Activated CD4-positive, alpha-beta memory T cell treated with anti-CD3 and anti-CD28 coated beads for 36 hours (primary cell): ENCODE data around the gene PAM16. TPM values are rescaled to one million over a fixed set of nuclear protein-coding genes. Genes with fewer than 3 reads are reported as not detected.

Experiments used
- CTCF ChIA-PET: fragments of 350-600 bp; sonication (Branson Sonifier 250); formaldehyde crosslinking; loops from one replicate; lab custom pipeline; 2021; ENCODE audit warnings: antibody characterized with exemption, inconsistent platforms; lab: Charles Lee
- POLR2A ChIA-PET: fragments of 350-600 bp; sonication (Branson Sonifier 250); formaldehyde crosslinking; loops from one replicate; lab custom pipeline; 2021; ENCODE audit warnings: antibody characterized with exemption; lab: Charles Lee
- DNase-seq: peaks from one replicate; pipeline ENCODE4 v3.0.0-alpha.2; 2020
- H3K27ac Mint-ChIP-seq: one replicate; pipeline ENCODE4 v1.8.0; 2021; ENCODE audit warnings: mixed read lengths
- H3K27me3 Mint-ChIP-seq: one replicate; pipeline ENCODE4 v1.8.0; 2021; ENCODE audit warnings: mixed read lengths
- H3K36me3 Mint-ChIP-seq: one replicate; pipeline ENCODE4 v1.8.0; 2021; ENCODE audit warnings: mixed read lengths
- H3K4me1 Mint-ChIP-seq: one replicate; pipeline ENCODE4 v1.8.0; 2021; ENCODE audit warnings: low read depth, mixed read lengths
- H3K4me3 Mint-ChIP-seq: one replicate; pipeline ENCODE4 v1.8.0; 2021; ENCODE audit warnings: mild to moderate bottlenecking, mixed read lengths
- H3K9me3 Mint-ChIP-seq: one replicate; pipeline ENCODE4 v1.8.0; 2021; ENCODE audit warnings: mixed read lengths
- intact Hi-C: fragments of 100-400 bp; cut with micrococcal nuclease; formaldehyde crosslinking; loops from one replicate; pipeline ENCODE4 v1.15.1; 2023
- total RNA-seq, 2 experiments: library from RNA; stranded (reverse); gene quantifications; one replicate each; pipeline ENCODE4 v1.2.3, GENCODE V29; 2021

Gene PAM16
- total RNA-seq, 2 experiments from 2014 or later, result 52.8 to 63.4 TPM

DNA sequence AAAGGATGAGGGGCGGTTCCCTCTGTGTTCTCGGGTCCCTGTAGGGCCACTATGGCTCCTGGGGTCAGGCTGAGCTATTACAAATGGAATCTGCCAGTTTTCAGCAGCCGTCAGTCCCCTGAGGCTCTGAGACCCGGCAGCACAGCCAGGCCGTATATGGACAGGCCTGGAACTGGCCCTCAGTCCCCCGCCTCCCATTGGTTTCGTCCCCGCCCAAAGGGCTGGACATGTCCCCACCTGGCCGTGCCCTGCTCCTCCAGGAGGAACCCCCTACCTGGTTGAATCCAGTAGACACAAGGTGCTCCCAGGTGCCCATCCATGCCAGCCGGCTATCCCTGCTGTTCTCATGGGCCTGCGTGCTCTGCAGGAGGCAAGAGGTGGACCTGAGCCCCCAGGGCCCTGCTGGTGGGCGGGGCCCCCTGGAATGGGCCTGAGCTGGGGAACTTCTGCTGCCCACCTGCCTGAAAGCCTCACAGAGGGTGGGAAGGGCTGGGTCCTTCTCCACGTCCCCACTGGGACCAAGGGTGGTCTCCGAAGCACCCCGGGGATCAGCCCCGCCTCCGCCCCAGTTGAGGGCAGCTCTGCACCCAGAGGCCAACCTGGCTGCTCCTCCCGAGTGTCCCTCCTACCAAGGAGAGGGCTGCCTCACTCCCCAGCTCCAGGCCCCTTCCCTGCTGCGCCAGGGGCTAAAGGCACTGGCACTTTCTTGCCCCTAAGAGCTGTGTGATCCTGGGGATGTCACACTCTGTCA is 37.3 kb upstream of the PAM16 start:
- Mint-ChIP-seq H3K36me3 (peaks cover 5% of the 10 kb centered on the region), H3K27me3 (no peaks in the 10 kb centered on the region), H3K27ac (no peak overlapping the region), H3K9me3 (no peaks in the 10 kb centered on the region), H3K4me1 (no peaks in the 10 kb centered on the region), H3K4me3 (no peak overlapping the region)
- CTCF ChIA-PET, result interaction anchor here (3.2 kb wide), 1 partner anchor 15 kb away, joined by 15 read pairs; no protein-coding TSS in a partner anchor
- POLR2A ChIA-PET, result no interaction called here
- DNase-seq, result no peak
- intact Hi-C loops, result no loop called here

DNA sequence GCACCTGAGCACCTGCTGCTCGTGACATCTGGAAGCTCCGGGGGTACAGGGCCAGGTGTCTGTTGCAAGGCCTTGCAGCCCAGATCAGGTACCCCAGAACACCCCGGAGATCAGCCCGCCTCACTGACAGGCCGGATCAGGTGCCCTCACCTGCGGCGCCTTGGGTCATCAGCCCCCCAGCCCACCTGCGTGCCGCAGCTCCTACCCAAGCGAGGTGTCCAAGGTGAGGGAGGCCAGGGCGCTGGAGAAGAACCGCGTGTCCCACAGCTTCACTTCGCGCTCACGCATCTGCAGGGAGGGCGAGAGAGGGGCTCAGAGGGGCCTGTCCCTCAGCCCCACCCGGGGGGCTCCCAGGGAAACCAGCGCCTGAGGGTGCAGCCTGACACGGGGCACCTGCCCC is 36.7 kb upstream of the PAM16 start:
- Mint-ChIP-seq H3K4me1 (no peaks in the 10 kb centered on the region), H3K4me3 (no peak overlapping the region), H3K9me3 (no peaks in the 10 kb centered on the region), H3K27ac (no peak overlapping the region), H3K36me3 (peaks cover 5% of the 10 kb centered on the region), H3K27me3 (no peaks in the 10 kb centered on the region)
- ChIA-PET POLR2A (no interaction called here), CTCF (no interaction called here)
- no peak for DNase-seq
- intact Hi-C loops, result no loop called here

DNA sequence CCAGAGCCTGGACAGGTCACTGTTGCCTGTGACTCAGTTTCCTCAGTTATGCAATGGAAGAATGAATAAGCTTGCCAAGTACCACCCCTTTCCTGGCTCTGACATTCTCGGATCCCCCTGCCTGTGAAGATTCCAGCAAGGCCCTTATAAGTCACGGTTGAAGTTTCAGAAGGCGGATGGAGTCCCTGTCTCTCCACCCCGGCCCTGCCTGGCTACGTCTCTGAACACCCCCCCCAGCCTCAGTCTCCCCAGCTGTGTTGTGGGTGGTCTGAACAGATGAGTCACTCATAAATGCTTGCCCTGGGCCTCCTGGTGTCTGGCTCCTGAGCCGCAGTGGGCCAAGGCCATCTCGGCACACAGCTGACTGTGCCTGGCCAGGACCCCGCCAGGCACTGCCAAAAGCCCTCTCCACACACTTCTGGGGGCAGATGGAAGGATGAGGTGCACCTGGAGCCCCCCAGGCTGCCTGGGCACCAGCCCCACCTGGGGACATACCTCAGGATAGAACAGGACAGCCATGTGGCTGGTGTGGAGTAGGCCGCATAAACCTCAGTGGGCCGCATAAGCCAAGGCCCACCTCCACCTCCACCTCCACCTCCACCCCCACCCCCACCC is 35.9 kb upstream of the PAM16 start:
- H3K9me3 Mint-ChIP-seq, result no peaks in the 10 kb centered on the region
- no peaks in the 10 kb centered on the region for H3K4me1 Mint-ChIP-seq
- H3K4me3 Mint-ChIP-seq, result no peak overlapping the region
- ChIA-PET CTCF (no interaction called here), POLR2A (no interaction called here)
- intact Hi-C loops, result no loop called here
- no peak overlapping the region for H3K27ac Mint-ChIP-seq
- H3K27me3 Mint-ChIP-seq, result no peaks in the 10 kb centered on the region
- no peak for DNase-seq
- peaks cover 5% of the 10 kb centered on the region for H3K36me3 Mint-ChIP-seq

DNA sequence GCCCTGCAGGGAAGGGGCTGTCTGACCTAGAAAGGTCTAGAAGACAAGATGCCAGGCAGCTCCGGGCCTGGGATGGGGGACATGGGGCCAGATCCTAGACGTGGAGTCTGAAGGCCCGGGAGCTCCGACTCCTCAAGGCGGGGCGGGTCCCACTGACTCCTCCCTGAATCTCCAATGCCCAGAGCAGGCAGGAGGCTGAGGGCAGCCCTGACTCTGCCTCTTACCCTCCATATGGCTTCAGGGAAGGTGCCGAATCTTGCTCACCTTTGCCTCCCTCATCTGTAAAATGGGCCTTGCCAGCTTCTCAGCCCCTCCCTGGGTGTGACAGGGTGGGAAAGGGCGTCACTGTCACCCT is 35.3 kb upstream of the PAM16 start:
- Mint-ChIP-seq H3K36me3 (peaks cover 5% of the 10 kb centered on the region), H3K27me3 (no peaks in the 10 kb centered on the region), H3K4me1 (peaks cover 2% of the 10 kb centered on the region), H3K9me3 (no peaks in the 10 kb centered on the region), H3K4me3 (no peak overlapping the region), H3K27ac (no peak overlapping the region)
- no peak for DNase-seq
- ChIA-PET CTCF (no interaction called here), POLR2A (interaction anchor here (0.7 kb wide), 1 partner anchor 11 kb away, joined by 3 read pairs; no protein-coding TSS in a partner anchor)
- intact Hi-C loops, result no loop called here

DNA sequence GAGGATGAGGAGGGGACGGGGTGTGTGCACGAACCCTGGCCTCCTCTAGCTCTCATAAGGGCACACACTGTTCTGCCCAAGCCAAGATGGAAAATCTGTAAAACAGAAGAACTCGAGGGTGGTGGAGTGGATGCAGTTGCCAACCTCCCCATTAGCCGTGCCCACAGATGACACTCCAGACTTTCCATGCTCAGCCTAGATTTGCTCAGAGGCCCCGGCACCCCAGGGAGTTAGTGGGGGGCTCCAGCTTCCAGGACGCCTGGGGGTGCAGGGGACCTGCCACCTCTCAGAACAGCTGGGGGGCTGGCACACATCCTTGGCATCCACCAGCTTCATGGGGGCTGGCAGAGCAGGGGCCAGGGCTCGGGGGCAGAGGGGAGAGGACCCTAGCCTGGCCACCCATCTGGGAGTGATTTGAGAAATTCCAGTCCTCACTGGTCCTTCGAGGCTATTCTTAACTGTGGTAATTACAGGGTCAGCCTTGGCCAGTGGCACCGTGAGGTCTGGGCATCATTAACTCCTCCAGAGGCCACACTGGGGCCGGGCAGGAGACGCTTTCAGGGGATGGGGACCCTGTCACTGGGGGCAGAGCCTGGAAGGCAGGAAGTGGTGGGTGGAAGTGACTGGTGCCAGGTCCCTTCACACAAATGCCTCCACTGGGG is 34.8 kb upstream of the PAM16 start:
- Mint-ChIP-seq H3K27ac (no peak overlapping the region), H3K27me3 (no peaks in the 10 kb centered on the region), H3K4me3 (no peak overlapping the region), H3K4me1 (peaks cover 2% of the 10 kb centered on the region), H3K9me3 (no peaks in the 10 kb centered on the region), H3K36me3 (peaks cover 5% of the 10 kb centered on the region)
- ChIA-PET CTCF (interaction anchor here (0.9 kb wide), 1 partner anchor 17 kb away, joined by 6 read pairs; no protein-coding TSS in a partner anchor), POLR2A (interaction anchor here (0.7 kb wide), 1 partner anchor 11 kb away, joined by 3 read pairs; no protein-coding TSS in a partner anchor)
- no peak for DNase-seq
- intact Hi-C loops, result no loop called here

DNA sequence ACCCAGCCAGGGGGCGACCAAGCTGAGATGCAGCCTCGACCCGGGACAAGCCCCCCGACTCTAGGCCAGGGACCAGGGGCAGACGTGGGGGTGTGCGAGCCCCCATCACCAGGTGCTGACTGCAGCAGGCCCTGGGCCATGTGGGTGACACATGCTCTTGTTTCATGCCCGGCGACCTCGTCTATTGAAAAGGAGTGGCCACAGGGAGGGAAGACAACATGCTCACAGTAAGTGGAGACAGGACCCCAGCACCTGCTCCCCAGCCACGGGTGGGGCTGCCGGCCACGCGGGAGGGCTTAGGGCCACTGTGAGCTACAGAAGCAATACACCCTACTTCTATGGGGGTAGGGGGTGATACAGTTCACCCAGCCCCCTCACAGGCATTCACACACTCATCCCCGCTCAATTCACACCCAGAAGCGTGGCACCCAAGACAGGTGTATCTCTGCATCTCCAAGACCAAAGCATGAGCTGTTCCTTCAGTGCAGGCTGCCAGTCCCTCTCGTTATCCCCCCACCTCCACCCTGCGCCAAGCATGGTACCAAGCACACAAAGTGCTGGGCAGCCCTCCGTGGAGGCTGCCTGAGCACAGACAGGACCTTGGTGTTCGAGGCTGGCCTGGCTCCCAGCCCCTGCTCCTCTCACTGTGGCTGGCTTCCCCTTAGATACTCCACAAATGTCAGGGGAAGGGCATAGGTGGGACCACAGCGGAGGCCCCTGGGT is 34.1 kb upstream of the PAM16 start:
- Mint-ChIP-seq H3K36me3 (peaks cover 7% of the 10 kb centered on the region), H3K4me3 (no peak overlapping the region), H3K9me3 (no peaks in the 10 kb centered on the region), H3K27ac (no peak overlapping the region), H3K4me1 (peaks cover 2% of the 10 kb centered on the region), H3K27me3 (no peaks in the 10 kb centered on the region)
- CTCF ChIA-PET, result interaction anchor here (0.9 kb wide), 1 partner anchor 17 kb away, joined by 6 read pairs; no protein-coding TSS in a partner anchor
- intact Hi-C loops, result no loop called here
- DNase-seq, result no peak
- POLR2A ChIA-PET, result no interaction called here

DNA sequence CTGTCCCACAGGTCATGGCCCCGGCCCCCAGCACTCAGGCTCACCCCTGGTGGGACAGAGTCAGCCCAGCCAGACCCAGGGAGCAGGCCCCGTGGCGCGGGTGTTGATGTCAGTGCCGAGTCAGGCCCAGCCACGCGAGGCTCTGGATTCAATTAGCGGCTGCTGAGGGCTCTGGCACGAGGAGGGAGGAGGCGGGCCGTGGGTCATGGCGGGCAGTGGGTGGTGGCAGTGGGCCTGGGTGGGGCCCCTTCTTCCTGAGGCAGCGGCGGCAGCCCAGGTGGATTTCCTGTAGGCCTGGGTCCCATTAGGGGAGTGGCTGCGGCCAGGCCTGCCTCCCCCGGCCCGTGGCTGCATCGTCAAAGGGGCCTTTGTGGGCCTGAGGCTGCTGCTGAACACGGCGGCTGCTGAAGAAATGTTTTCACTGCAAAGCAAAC is 33.4 kb upstream of the PAM16 start:
- no peak for DNase-seq
- Mint-ChIP-seq H3K9me3 (no peaks in the 10 kb centered on the region), H3K27me3 (no peaks in the 10 kb centered on the region), H3K36me3 (peaks cover 2% of the 10 kb centered on the region), H3K27ac (no peak overlapping the region), H3K4me3 (no peak overlapping the region), H3K4me1 (peaks cover 2% of the 10 kb centered on the region)
- CTCF ChIA-PET, result no interaction called here
- intact Hi-C loops, result no loop called here
- POLR2A ChIA-PET, result no interaction called here

DNA sequence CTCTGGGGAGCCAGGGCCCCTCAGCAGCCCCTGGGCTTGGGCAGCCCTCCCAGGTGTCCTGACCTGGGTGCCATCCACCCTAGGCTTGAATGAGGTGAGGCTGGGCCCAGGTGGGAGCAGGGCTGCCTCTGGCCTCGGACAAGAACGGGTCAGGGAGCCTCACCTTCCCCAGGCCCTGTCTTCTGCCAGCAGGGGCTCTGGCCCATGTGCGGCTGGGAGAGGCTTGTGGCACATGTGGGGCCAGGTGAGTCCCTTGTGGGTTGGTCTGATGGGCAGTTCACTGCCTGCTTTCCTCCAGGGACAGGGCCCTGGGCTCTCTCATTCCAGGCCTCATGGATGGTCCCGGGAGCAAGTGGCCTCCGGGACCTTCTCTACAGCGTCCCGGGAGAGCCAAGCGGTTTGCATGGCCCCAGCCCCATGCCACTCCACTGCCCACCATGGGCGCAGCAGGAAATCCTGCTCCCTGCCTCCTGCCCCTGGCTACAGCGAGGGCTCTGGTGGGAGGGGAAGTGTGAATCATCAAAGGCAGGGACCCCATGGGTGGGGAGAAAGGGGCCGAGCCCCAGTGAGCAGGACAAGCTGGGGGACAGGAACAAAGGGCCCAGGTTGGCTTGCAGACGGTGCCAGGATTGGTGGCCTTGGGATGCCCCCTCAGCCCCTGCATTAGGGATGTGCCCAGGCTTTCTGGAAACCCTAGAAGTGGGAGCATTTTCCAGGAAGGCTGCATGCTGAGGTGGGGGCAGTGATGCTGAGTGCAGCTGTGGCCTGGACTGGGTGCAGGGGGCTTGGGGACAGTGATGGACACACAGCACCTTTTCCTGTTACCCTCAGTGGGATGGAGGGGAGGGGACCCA is 32.7 kb upstream of the PAM16 start:
- POLR2A ChIA-PET, result no interaction called here
- DNase-seq, result no peak
- Mint-ChIP-seq H3K27me3 (no peaks in the 10 kb centered on the region), H3K27ac (no peak overlapping the region), H3K4me1 (peaks cover 2% of the 10 kb centered on the region), H3K4me3 (no peak overlapping the region), H3K9me3 (no peaks in the 10 kb centered on the region), H3K36me3 (peaks cover 2% of the 10 kb centered on the region)
- intact Hi-C loops, result no loop called here
- CTCF ChIA-PET, result no interaction called here

DNA sequence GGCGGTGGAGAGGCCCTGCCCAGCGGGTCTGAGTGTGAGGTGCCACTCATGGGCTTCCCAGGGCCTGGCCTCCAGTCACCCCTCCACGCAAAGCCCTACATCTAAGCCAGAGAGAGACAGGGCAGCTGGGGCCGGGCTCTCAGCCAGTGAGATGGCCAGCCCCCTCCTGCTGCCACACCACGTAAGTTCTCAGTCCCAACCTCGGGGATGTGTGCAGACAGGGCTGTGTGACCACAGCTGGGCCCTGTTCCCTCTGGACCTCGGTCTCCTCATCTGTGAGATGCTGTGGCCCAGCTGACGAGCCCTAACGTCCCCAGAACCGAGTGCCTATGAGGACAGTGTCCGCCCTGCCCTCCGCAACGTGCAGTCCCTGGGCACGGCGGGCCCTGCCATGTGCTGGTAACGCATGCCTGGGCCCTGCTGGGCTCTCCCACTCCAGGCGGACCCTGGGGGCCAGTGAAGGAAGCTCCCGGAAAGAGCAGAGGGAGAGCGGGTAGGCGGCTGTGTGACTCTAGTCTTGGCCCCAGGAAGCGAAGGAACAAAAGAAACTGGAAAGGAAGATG is 31.8 kb upstream of the PAM16 start:
- H3K27ac Mint-ChIP-seq, result no peak overlapping the region
- H3K4me3 Mint-ChIP-seq, result no peak overlapping the region
- intact Hi-C loops, result no loop called here
- peaks cover 2% of the 10 kb centered on the region for H3K4me1 Mint-ChIP-seq
- H3K9me3 Mint-ChIP-seq, result no peaks in the 10 kb centered on the region
- no peaks in the 10 kb centered on the region for H3K27me3 Mint-ChIP-seq
- ChIA-PET POLR2A (no interaction called here), CTCF (no interaction called here)
- H3K36me3 Mint-ChIP-seq, result peaks cover 2% of the 10 kb centered on the region
- no peak for DNase-seq

DNA sequence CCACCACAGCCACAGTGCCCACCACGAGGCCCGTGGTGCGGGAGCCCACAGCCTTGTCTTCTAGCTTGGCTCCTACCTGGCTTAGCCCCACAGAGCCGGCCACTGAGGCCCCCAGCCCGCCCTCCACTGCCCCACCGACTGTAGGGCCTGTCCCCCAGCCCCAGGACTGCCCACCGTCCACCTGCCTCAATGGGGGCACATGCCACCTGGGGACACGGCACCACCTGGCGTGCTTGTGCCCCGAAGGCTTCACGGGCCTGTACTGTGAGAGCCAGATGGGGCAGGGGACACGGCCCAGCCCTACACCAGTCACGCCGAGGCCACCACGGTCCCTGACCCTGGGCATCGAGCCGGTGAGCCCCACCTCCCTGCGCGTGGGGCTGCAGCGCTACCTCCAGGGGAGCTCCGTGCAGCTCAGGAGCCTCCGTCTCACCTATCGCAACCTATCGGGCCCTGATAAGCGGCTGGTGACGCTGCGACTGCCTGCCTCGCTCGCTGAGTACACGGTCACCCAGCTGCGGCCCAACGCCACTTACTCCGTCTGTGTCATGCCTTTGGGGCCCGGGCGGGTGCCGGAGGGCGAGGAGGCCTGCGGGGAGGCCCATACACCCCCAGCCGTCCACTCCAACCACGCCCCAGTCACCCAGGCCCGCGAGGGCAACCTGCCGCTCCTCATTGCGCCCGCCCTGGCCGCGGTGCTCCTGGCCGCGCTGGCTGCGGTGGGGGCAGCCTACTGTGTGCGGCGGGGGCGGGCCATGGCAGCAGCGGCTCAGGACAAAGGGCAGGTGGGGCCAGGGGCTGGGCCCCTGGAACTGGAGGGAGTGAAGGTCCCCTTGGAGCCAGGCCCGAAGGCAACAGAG is 31.0 kb upstream of the PAM16 start:
- no peak for DNase-seq
- Mint-ChIP-seq H3K4me3 (no peak overlapping the region), H3K4me1 (peaks cover 2% of the 10 kb centered on the region), H3K36me3 (peaks cover 2% of the 10 kb centered on the region), H3K27me3 (no peaks in the 10 kb centered on the region), H3K27ac (no peak overlapping the region), H3K9me3 (no peaks in the 10 kb centered on the region)
- ChIA-PET POLR2A (no interaction called here), CTCF (no interaction called here)
- intact Hi-C loops, result no loop called here
